A549 (cell line): ENCODE data around the gene CLSTN2. TPM values are rescaled to one million over a fixed set of nuclear protein-coding genes. Genes with fewer than 3 reads are reported as not detected.

Experiments used
- ATAC-seq, 2 experiments: fragments of 200-7000 bp in 1 of 2; fragments of >200 bp in 1 of 2; cut with Nextera tagmentation in 1 of 2; cut with Tn5 transposase in 1 of 2; 3 replicates each; pipeline versions ENCODE4 v1.8.0 to v1.9.1; 2018 to 2020; ENCODE audit warnings: mild to moderate bottlenecking in 1 of 2, moderate library complexity in 1 of 2
- CTCF ChIA-PET: fragments of 300-600 bp; sonication (Branson Sonifier 250); formaldehyde crosslinking; extraction: SDS; loops from one replicate; lab custom pipeline; 2021; ENCODE audit warnings: antibody characterized with exemption, inconsistent platforms; lab: Yijun Ruan, JAX
- POLR2A ChIA-PET: fragments of 350-600 bp; formaldehyde crosslinking; extraction: SDS; loops from one replicate; lab custom pipeline; 2021; ENCODE audit warnings: antibody characterized with exemption, inconsistent platforms; lab: Yijun Ruan, JAX
- DNase-seq, 2 experiments: peaks; one replicate each; pipeline versions ENCODE4 v3.0.0 to v3.0.0-alpha.2; 2011 to 2016; ENCODE audit warnings: low read depth in 1 of 2, low spot score in 1 of 2
- FAIRE-seq: peaks from 2 replicates; lab custom pipeline; 2011; peaks lifted over from hg19 to GRCh38; lab: Jason Lieb, UNC
- H3K27ac ChIP-seq, 2 experiments: fragments of >200 bp; sonication (Bioruptor Twin); formaldehyde crosslinking; 3 replicates each; pipeline ENCODE4 v1.5.1; 2016 to 2017
- H3K4me1 ChIP-seq: fragments of >200 bp; sonication (Bioruptor Twin); formaldehyde crosslinking; 3 replicates; pipeline ENCODE4 v1.6.1; 2016
- H3K4me2 ChIP-seq: fragments of >200 bp; sonication (Bioruptor Twin); formaldehyde crosslinking; 3 replicates; pipeline ENCODE4 v1.6.1; 2016
- H3K4me3 ChIP-seq: fragments of >200 bp; sonication (Bioruptor Twin); formaldehyde crosslinking; 3 replicates; pipeline ENCODE4 v1.5.1; 2016
- H3K9me3 ChIP-seq: fragments of >200 bp; sonication (Bioruptor Twin); formaldehyde crosslinking; 3 replicates; pipeline ENCODE4 v1.6.1; 2016
- BCL3 ChIP-seq: fragments of >200 bp; sonication (Bioruptor Twin); formaldehyde crosslinking; IDR thresholded peaks from 3 replicates; pipeline ENCODE4 v1.6.1; 2016
- CBX2 ChIP-seq: fragments of 200-600 bp; sonication (generic); IDR thresholded peaks from 2 replicates; pipeline ENCODE4 v1.6.1; 2016; ENCODE audit warnings: low read depth, mild to moderate bottlenecking, borderline replicate concordance
- CEBPB ChIP-seq, 2 experiments: fragments of >200 bp in 1 of 2; sonication (Bioruptor Twin) in 1 of 2; formaldehyde crosslinking in 1 of 2; IDR thresholded peaks; 2 replicates each; pipeline ENCODE4 v1.6.1; 2012 to 2016
- CHD4 ChIP-seq: fragments of 200-600 bp; sonication (generic); IDR thresholded peaks from 2 replicates; pipeline ENCODE4 v1.6.1; 2016; ENCODE audit warnings: antibody characterized with exemption, mild to moderate bottlenecking, borderline replicate concordance
- E2F6 ChIP-seq: IDR thresholded peaks from 2 replicates; pipeline ENCODE4 v1.6.1; 2012; ENCODE audit warnings: low read depth, borderline replicate concordance
- ESRRA ChIP-seq: fragments of 150-350 bp; IDR thresholded peaks from 2 replicates; pipeline ENCODE4 v1.6.1; 2014; ENCODE audit warnings: mild to moderate bottlenecking, low read length, borderline replicate concordance
- FOSB ChIP-seq: fragments of 250-450 bp; sonication (Bioruptor Pico); IDR thresholded peaks from 2 replicates; pipeline ENCODE4 v1.5.0; 2020; ENCODE audit warnings: mild to moderate bottlenecking, moderate library complexity
- FOSL2 ChIP-seq, 2 experiments: fragments of 450-650 bp in 1 of 2; fragments of >200 bp in 1 of 2; sonication (Bioruptor Twin) in 1 of 2; formaldehyde crosslinking; IDR thresholded peaks; 2 replicates each; pipeline versions ENCODE4 v1.5.0 to v1.6.1; 2016 to 2020; ENCODE audit warnings: mild to moderate bottlenecking in 1 of 2, moderate library complexity in 1 of 2
- HDAC2 ChIP-seq: fragments of 200-600 bp; sonication (generic); IDR thresholded peaks from 2 replicates; pipeline ENCODE4 v1.6.1; 2016
- HOXA7 ChIP-seq: fragments of 250-450 bp; sonication (Bioruptor Pico); IDR thresholded peaks from 2 replicates; pipeline ENCODE4 v1.5.0; 2020; ENCODE audit warnings: mild to moderate bottlenecking, moderate library complexity
- HOXB13 ChIP-seq: fragments of 250-450 bp; sonication (Bioruptor Pico); IDR thresholded peaks from 2 replicates; pipeline ENCODE4 v1.5.0; 2020; ENCODE audit warnings: low read depth, mild to moderate bottlenecking, moderate library complexity
- NFE2L2 ChIP-seq: fragments of 150-350 bp; conservative IDR thresholded peaks from 2 replicates; pipeline ENCODE4 v1.6.1; 2014; ENCODE audit warnings: low read length
- NR3C1 ChIP-seq: fragments of >200 bp; sonication (Bioruptor Twin); formaldehyde crosslinking; IDR thresholded peaks from 3 replicates; pipeline ENCODE4 v1.6.1; 2017
- RCOR1 ChIP-seq: fragments of 150-350 bp; IDR thresholded peaks from 2 replicates; pipeline ENCODE4 v1.6.1; 2014; ENCODE audit warnings: antibody characterized with exemption, low read length, low read depth
- RNF2 ChIP-seq: fragments of 200-600 bp; sonication (generic); IDR thresholded peaks from 2 replicates; pipeline ENCODE4 v1.6.1; 2016; ENCODE audit warnings: low read depth, mild to moderate bottlenecking, antibody characterized with exemption, moderate library complexity, borderline replicate concordance
- SMC3 ChIP-seq: fragments of >200 bp; sonication (Bioruptor Twin); formaldehyde crosslinking; IDR thresholded peaks from 3 replicates; pipeline ENCODE4 v1.6.1; 2018; ENCODE audit warnings: inconsistent platforms
- SREBF2 ChIP-seq: fragments of 450-650 bp; IDR thresholded peaks from 2 replicates; pipeline ENCODE4 v1.6.1; 2014; ENCODE audit warnings: mild to moderate bottlenecking, moderate library complexity
- USF2 ChIP-seq: fragments of 450-650 bp; IDR thresholded peaks from 2 replicates; pipeline ENCODE4 v1.6.1; 2014; ENCODE audit warnings: antibody characterized with exemption
- ZNF302 ChIP-seq: fragments of 250-450 bp; sonication (Bioruptor Pico); IDR thresholded peaks from 2 replicates; pipeline ENCODE4 v1.9.0; 2021; ENCODE audit warnings: inconsistent platforms, mild to moderate bottlenecking, moderate library complexity
- ZSCAN20 ChIP-seq: fragments of 250-450 bp; sonication (Bioruptor Pico); IDR thresholded peaks from 2 replicates; pipeline ENCODE4 v1.8.0; 2022; ENCODE audit warnings: mild to moderate bottlenecking, moderate library complexity
- WGBS: methylation state at CpG from one replicate; pipeline ENCODE4 v1.1.6; 2017; ENCODE audit errors: missing lambda C conversion rate; 5-methylcytosine and 5-hydroxymethylcytosine counted together
- polyA plus RNA-seq, 4 experiments: library from polyadenylated mRNA; depleted of rRNA in 3 of 4; stranded (reverse); fragments of >200 nt; fragmentation: RNase III in 1 of 4; extraction: RNeasy Plus Mini Kit Qiagen cat#74134 plus additional on column Dnase treatment in 1 of 4; gene quantifications; 2 replicates in 3 of 4; 3 replicates in 1 of 4; pipeline ENCODE4 v1.2.3, GENCODE V29; 2011 to 2017
- TF ChIP-seq, protein P1 (sequence below): fragments of >200 bp; sonication (Bioruptor Twin); formaldehyde crosslinking; IDR thresholded peaks from 3 replicates; pipeline ENCODE4 v1.5.1; 2016

CLSTN2 gene
- polyA plus RNA-seq, 2 of the 4 experiments (the other 2 are of a cell fraction) = 0.03 to 0.04 TPM

DNA sequence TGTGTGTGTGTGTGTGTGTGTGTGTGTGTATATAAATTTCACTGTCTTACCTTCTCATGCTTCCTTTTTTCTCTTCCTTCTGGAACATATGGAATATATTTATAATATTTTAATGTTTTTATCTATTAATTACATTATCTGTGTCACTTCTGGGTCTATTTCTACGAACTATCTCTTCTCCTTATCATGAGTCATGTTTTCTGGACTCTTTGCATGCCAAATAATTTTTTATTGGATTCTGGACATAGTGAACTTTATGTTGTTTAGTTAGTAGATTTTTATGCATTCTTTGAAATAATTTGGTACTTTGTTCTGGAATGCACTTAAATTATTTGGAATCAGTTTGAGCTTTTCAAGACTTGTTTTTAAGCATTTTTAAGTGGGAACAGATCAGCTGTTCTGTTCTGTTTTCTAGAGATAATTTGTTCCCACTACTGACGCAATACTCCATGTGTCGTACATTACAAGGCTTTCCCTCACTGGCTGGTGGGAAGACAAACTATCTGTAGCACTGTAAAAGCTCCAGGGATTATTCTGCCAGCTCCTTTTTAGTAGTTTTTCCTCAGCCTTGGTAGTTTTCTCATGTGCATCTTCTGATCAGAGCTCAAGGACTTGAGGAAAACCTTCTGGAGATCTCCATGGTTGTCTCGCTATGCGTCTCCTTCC is 302.0 kb downstream of the CLSTN2 start:
- DNase-seq = no peak
- Histone ChIP-seq H3K4me2 (no peak overlapping the region), H3K4me3 (no peak overlapping the region), H3K4me1 (no peaks in the 10 kb centered on the region), H3K9me3 (no peaks in the 10 kb centered on the region), H3K27ac (no peak overlapping the region)
- POLR2A ChIA-PET = no interaction called here
- FAIRE-seq = no peak
- TF ChIP-seq ESRRA (no peak), NFE2L2 (no peak), RNF2 (no peak), FOSB (no peak), FOSL2 (IDR thresholded peaks at IDR 0.05) (no peak), FOSL2 (CRISPR knock-in tag; IDR thresholded peaks at IDR 0.05) (no peak), HOXA7 (CRISPR knock-in tag) (no peak), SMC3 (no peak), RCOR1 (no peak), SREBF2 (no peak), BCL3 (no peak), E2F6 (no peak), HOXB13 (CRISPR knock-in tag) (no peak), CHD4 (no peak), USF2 (no peak), CEBPB (IDR thresholded peaks at IDR 0.05) (no peak), HDAC2 (no peak)
- no peak for ATAC-seq
- CTCF ChIA-PET = no interaction called here
- WGBS = 49% methylated on average over 5 of the region's 5 CpGs

- DNase-seq (no peak), FAIRE-seq (no peak), ATAC-seq (no peak)
- ChIA-PET POLR2A (no interaction called here), CTCF (no interaction called here)
- TF ChIP-seq, protein P1, sequence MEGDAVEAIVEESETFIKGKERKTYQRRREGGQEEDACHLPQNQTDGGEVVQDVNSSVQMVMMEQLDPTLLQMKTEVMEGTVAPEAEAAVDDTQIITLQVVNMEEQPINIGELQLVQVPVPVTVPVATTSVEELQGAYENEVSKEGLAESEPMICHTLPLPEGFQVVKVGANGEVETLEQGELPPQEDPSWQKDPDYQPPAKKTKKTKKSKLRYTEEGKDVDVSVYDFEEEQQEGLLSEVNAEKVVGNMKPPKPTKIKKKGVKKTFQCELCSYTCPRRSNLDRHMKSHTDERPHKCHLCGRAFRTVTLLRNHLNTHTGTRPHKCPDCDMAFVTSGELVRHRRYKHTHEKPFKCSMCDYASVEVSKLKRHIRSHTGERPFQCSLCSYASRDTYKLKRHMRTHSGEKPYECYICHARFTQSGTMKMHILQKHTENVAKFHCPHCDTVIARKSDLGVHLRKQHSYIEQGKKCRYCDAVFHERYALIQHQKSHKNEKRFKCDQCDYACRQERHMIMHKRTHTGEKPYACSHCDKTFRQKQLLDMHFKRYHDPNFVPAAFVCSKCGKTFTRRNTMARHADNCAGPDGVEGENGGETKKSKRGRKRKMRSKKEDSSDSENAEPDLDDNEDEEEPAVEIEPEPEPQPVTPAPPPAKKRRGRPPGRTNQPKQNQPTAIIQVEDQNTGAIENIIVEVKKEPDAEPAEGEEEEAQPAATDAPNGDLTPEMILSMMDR = no peak
- no peak for TF ChIP-seq NFE2L2
- no peak overlapping the region for H3K4me2 ChIP-seq
- no peaks in the 10 kb centered on the region for H3K4me1 ChIP-seq
- H3K4me3 ChIP-seq = no peak overlapping the region
- H3K27ac ChIP-seq = no peak overlapping the region
- no peaks in the 10 kb centered on the region for H3K9me3 ChIP-seq
- 0% methylated on average over 2 of the region's 2 CpGs for WGBS
These were observed 303.8 kb downstream of the CLSTN2 start for GRCh38 chr3:140238646-140239314.

GRCh38 chr3:140242818-140243276 is 307.9 kb downstream of the CLSTN2 start:
- no peak for TF ChIP-seq SMC3
- no peak for TF ChIP-seq ZNF302 (CRISPR knock-in tag)
- no peak for TF ChIP-seq RNF2
- no peak for TF ChIP-seq NR3C1
- TF ChIP-seq CEBPB (IDR thresholded peaks at IDR 0.05) = no peak
- no peak for TF ChIP-seq CBX2
- no peak for TF ChIP-seq ZSCAN20
- DNase-seq (no peak), FAIRE-seq (no peak), ATAC-seq (no peak)
- ChIA-PET CTCF (no interaction called here), POLR2A (no interaction called here)
- no peak overlapping the region for H3K27ac ChIP-seq
- no peaks in the 10 kb centered on the region for H3K9me3 ChIP-seq
- 16% methylated on average over 5 of the region's 5 CpGs for WGBS
- no peak overlapping the region for H3K4me3 ChIP-seq
- no peak overlapping the region for H3K4me2 ChIP-seq
- H3K4me1 ChIP-seq = no peaks in the 10 kb centered on the region
